ENCODE results near the gene NUBP2.

Gene NUBP2

GRCh38 chr16:1763521-1764511 is 18.9 kb upstream of the NUBP2 start:
- in situ Hi-C loops (cut with HindIII; ENCODE audit: low sequenced_read_pairs) = no loop called here
- TF ChIP-seq, protein P1, sequence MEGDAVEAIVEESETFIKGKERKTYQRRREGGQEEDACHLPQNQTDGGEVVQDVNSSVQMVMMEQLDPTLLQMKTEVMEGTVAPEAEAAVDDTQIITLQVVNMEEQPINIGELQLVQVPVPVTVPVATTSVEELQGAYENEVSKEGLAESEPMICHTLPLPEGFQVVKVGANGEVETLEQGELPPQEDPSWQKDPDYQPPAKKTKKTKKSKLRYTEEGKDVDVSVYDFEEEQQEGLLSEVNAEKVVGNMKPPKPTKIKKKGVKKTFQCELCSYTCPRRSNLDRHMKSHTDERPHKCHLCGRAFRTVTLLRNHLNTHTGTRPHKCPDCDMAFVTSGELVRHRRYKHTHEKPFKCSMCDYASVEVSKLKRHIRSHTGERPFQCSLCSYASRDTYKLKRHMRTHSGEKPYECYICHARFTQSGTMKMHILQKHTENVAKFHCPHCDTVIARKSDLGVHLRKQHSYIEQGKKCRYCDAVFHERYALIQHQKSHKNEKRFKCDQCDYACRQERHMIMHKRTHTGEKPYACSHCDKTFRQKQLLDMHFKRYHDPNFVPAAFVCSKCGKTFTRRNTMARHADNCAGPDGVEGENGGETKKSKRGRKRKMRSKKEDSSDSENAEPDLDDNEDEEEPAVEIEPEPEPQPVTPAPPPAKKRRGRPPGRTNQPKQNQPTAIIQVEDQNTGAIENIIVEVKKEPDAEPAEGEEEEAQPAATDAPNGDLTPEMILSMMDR (IDR thresholded peaks at IDR 0.05; ENCODE audit: low read depth, low read length, missing control alignments) = peak; percentile 63
- no peak for DNase-seq (ENCODE audit: low read depth)
- no peak overlapping the region for H3K4me3 ChIP-seq (ENCODE audit: low read depth, low read length)

- H3K4me3 ChIP-seq (ENCODE audit: low read depth, low read length) = no peak overlapping the region
- no peak for DNase-seq (ENCODE audit: low read depth)
- TF ChIP-seq, protein P1 (IDR thresholded peaks at IDR 0.05; ENCODE audit: low read depth, low read length, missing control alignments) = no peak
- in situ Hi-C loops (cut with HindIII; ENCODE audit: low sequenced_read_pairs) = no loop called here
Measured at GRCh38 chr16:1764971-1765370, 17.8 kb upstream of the NUBP2 start.

- no peak for DNase-seq (ENCODE audit: low read depth)
- H3K4me3 ChIP-seq (ENCODE audit: low read depth, low read length) = no peak overlapping the region
- in situ Hi-C loops (cut with HindIII; ENCODE audit: low sequenced_read_pairs) = no loop called here
- TF ChIP-seq, protein P1 (IDR thresholded peaks at IDR 0.05; ENCODE audit: low read depth, low read length, missing control alignments) = no peak
Measured at GRCh38 chr16:1765826-1766225, 16.9 kb upstream of the NUBP2 start.

DNA sequence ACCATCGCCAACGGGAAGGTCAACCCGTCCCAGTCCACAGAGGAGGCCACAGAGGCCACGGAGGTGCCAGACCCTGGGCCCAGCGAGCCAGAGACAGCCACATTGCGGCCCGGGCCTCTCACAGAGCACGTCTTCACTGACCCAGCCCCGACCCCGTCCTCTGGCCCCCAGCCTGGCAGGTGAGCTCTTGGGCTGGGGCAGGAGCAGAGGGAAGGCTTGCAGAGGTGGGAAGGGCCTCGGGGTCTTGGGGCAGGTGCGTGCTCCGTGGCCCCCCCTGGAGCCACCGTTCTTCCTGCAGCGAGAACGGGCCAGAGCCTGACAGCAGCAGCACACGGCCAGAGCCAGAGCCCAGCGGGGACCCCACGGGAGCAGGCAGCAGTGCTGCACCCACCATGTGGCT is 16.5 kb upstream of the NUBP2 start:
- no peak overlapping the region for H3K4me3 ChIP-seq (ENCODE audit: low read depth, low read length)
- TF ChIP-seq, protein P1 (IDR thresholded peaks at IDR 0.05; ENCODE audit: low read depth, low read length, missing control alignments) = no peak
- in situ Hi-C loops (cut with HindIII; ENCODE audit: low sequenced_read_pairs) = no loop called here
- DNase-seq (ENCODE audit: low read depth) = no peak

- H3K4me3 ChIP-seq (ENCODE audit: low read depth, low read length) = no peak overlapping the region
- TF ChIP-seq, protein P1 (IDR thresholded peaks at IDR 0.05; ENCODE audit: low read depth, low read length, missing control alignments) = no peak
- in situ Hi-C loops (cut with HindIII; ENCODE audit: low sequenced_read_pairs) = no loop called here
- DNase-seq (ENCODE audit: low read depth) = no peak
Measured at GRCh38 chr16:1766701-1767100, 16.1 kb upstream of the NUBP2 start.

- DNase-seq (ENCODE audit: low read depth) = no peak
- TF ChIP-seq, protein P1 (IDR thresholded peaks at IDR 0.05; ENCODE audit: low read depth, low read length, missing control alignments) = no peak
- in situ Hi-C loops (cut with HindIII; ENCODE audit: low sequenced_read_pairs) = no loop called here
- no peak overlapping the region for H3K4me3 ChIP-seq (ENCODE audit: low read depth, low read length)
Measured at GRCh38 chr16:1767116-1767994, 15.4 kb upstream of the NUBP2 start.

All from astrocyte of the cerebellum (primary cell).